Activated naive CD4-positive, alpha-beta T cell treated with anti-CD3 and anti-CD28 coated beads, Interleukin-2, amount 50 U/mL, for 16 hours (primary cell): ENCODE measurements around the gene RALGAPA1.
"Not testable (repeated sequence)": the region's sequence is repeated elsewhere in the genome, so short reads cannot be mapped to it uniquely, and the experiment has no call there.

ENCODE experiments used
- DNase-seq: peaks from one replicate; pipeline ENCODE4 v3.0.0-alpha.2; 2020

The RALGAPA1 gene

DNA sequence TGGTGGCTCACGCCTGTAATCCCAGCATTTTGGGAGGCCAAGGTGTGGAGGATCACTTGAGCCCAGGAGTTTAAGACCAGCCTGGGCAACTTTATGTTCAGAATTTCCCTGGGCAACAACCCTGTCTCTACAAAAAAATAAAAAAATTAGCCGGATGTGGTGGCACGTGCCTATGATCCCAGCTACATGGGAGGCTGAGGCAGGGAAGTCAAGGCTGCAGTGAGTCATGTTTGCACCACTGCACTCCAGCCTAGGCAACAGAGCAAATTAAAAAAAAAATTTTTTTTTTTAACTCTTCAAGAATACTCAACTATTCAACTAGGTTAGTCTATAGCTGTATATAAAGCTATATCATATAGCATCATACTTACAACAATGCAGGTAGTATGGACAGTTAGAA, 113.0 kb downstream of the RALGAPA1 start:
- DNase-seq = no peak

GRCh38 chr14:35695647-35696046, 113.4 kb downstream of the RALGAPA1 start:
- DNase-seq = no peak

DNA sequence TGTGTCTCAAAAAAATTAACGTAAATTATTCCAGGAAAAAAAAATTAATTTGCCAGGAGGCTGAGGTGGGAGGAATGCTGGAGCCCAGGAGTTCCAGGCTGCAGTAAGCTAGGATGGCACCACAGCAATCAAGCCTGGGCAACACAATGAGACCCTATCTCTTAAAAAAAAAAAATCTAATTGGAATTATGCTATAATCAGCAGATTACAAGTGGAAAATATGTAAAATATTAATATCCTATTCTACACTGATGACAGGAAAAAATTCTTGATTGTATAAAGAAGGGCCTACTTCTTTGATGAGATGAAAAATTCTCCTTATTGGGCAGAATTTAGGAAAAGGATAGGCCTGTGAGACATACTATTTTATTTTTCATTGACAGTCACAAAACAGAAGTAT, 114.0 kb downstream of the RALGAPA1 start:
- no peak for DNase-seq

DNA sequence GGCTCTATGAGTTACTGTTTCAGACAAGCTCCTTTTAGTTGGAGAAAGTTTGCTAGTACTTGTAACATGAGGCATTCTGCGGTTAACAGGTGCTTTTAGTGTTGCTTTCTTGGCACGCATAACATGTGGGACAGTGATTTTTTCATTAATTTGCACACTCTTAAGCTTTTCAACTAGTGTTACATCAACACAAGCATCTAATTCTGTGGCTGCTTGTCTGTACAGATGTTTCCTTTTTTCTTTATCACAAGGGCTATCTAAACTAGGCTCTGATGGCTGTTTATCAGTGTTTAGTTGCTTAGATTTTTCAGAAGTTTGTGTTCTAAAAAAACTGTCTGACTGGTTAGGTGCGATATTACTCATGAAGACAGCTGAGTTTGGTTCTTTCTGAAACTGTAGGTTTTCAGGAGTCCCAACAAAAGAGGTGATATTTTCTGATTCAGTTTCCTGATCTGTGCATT, 120.1 kb downstream of the RALGAPA1 start:
- DNase-seq = no peak

GRCh38 chr14:35688126-35688826, 120.8 kb downstream of the RALGAPA1 start:
- DNase-seq = no peak

- peak; percentile 12 for DNase-seq
Observed at GRCh38 chr14:35687335-35687939, 121.7 kb downstream of the RALGAPA1 start.

DNA sequence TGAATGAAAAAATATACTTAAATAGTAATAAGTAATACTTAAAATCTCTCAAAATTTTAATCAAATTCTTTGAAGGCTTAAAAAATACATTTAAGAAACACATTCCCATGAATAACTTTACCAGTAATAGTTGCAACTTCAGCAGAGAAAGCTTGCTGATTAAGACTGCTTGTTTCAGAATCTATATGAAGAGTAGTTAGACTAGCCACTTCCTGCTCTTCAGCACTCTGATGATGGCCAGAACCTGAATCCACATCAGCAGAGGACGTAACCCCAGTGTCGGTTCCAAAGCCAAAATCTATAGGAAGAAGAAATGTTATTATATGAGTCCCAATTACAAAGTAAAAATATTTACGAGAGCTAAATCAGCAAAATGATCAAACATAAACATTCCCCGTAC, 125.4 kb downstream of the RALGAPA1 start:
- not testable (repeated sequence) for DNase-seq

DNA sequence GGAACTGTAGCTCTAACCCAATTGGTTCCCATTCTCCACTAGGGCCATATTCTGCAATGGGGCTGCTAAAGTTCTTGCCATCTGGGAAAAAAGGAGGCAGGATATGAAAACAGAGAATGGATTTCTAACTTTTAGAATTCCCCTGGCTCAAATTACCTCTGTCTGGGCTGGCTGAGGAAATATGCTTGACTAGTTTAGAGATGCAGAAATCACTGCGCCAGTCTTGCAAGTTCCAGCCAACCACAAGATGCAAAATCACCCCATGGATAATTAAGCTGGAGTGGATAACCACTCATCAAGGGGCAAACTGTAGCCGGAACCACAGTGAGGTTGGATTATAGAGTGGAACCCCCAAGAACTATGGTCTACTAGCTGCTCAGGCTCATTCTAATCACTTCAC, 126.3 kb downstream of the RALGAPA1 start:
- DNase-seq = no peak

GRCh38 chr14:35678403-35679028, 130.6 kb downstream of the RALGAPA1 start:
- no peak for DNase-seq

- DNase-seq = no peak
Observed at GRCh38 chr14:35669782-35670181, 139.3 kb downstream of the RALGAPA1 start.

GRCh38 chr14:35666429-35667043, 142.6 kb downstream of the RALGAPA1 start:
- no peak for DNase-seq

GRCh38 chr14:35661875-35662274, 147.2 kb downstream of the RALGAPA1 start:
- no peak for DNase-seq

GRCh38 chr14:35653045-35653444, 156.1 kb downstream of the RALGAPA1 start:
- no peak for DNase-seq

GRCh38 chr14:35643513-35643912, 165.6 kb downstream of the RALGAPA1 start:
- no peak for DNase-seq

DNA sequence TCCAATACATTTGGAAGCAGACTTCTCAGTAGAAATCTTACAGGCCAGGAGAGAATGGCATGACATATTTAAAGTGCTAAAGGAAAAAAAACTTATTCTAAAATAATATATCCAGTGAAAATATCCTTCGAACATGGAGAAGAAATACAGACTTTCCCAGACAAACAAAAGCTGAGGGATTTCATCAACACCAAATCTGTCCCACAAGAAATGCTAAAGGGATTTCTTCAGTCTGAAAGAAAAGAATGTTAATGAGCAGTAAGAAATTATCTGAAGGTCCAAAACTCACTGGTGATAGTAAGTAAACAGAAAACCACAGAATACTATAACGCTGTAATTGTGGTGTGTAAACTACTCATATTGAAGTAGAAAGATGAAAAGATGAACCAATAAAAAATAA, 171.2 kb downstream of the RALGAPA1 start:
- no peak for DNase-seq

DNA sequence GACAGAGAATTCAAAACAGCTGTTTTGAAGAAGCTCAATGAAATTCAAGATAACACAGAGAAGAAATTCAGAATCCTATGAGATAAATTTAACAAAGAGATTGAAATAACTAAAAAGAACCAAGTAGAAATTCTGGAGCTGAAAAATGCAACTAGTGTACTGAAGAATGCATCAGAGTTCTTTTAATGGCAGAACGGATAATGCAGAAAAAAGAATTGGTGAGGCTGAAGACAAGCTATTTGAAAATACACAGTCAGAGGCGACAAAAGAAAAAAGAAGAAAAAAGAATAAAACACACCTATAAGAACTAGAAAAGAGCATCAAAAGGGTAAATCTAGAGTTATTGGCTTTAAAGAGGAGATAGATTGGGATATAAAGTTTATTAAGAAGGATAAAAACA, 171.8 kb downstream of the RALGAPA1 start:
- no peak for DNase-seq

- no peak for DNase-seq
Observed at GRCh38 chr14:35632676-35633075, 176.4 kb downstream of the RALGAPA1 start.

- no peak for DNase-seq
Observed at GRCh38 chr14:35632271-35632670, 176.8 kb downstream of the RALGAPA1 start.

- no peak for DNase-seq
Observed at GRCh38 chr14:35631071-35631805, 177.9 kb downstream of the RALGAPA1 start.

DNA sequence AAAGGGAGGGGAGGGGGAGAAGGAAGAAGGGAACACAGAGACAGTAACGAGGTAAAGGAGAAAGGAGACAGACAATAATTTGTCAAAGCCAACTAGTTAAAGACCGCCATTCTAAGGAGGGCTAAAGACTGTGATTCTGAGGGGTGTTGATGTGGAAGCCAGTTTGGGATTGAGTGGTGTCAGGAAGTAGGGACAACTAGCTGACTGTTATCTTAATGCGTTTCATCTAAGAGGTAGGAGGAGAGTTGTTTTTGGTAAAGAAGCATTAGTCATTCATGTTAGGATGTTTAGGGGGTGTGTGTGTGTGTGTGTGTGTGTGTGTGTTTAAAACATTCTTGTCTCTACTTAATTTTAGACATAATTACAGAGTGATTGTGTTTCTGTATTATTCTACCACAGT, 180.1 kb downstream of the RALGAPA1 start:
- no peak for DNase-seq

DNA sequence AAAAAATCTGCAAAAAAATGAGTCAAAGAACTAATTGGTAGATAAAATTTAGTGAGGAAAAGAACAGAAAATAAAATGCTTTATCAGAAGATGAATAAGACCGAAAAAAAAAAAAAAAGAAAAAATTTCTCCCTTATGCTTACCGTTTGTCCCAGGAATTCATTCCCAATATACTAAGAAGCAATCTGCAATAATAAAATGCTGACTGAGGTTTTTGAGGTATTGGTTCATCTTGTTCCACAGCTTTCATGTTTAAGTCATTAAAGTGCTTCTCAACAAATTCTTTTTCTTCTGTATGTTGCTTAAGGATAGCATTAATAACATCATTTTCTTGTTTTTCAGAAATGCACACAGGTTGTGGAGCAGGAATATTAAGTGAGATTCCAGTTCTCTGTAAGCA, 182.1 kb downstream of the RALGAPA1 start:
- not testable (repeated sequence) for DNase-seq

DNA sequence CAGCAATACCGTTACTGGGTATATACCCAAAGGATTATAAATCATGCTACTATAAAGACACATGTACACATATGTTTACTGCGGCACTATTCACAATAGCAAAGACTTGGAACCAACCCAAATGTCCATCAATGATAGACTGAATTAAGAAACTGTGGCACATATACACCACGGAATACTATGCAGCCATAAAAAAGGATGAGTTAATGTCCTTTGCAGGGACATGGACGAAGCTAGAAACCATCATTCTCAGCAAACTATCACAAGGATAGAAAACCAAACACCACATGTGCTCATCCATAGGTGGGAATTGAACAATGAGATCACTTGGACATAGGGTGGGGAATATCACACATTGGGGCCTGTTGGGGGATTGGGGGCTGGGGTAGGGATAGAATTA, 187.1 kb downstream of the RALGAPA1 start:
- DNase-seq = not testable (repeated sequence)

- DNase-seq = not testable (repeated sequence)
Observed at GRCh38 chr14:35619998-35620397, 189.1 kb downstream of the RALGAPA1 start.
